HG03039 (cell line): ENCODE measurements around the gene MARCO.

ENCODE experiments used
- ATAC-seq: cut with Tn5 transposase; IDR thresholded peaks from one replicate; pipeline ENCODE4 v1.9.1; 2021; ENCODE audit warnings: mild to moderate bottlenecking, moderate library complexity; ENCODE audit not compliant: unreplicated experiment

MARCO gene, protein sequence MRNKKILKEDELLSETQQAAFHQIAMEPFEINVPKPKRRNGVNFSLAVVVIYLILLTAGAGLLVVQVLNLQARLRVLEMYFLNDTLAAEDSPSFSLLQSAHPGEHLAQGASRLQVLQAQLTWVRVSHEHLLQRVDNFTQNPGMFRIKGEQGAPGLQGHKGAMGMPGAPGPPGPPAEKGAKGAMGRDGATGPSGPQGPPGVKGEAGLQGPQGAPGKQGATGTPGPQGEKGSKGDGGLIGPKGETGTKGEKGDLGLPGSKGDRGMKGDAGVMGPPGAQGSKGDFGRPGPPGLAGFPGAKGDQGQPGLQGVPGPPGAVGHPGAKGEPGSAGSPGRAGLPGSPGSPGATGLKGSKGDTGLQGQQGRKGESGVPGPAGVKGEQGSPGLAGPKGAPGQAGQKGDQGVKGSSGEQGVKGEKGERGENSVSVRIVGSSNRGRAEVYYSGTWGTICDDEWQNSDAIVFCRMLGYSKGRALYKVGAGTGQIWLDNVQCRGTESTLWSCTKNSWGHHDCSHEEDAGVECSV

GRCh38 chr2:118942031-118942430 is at the start of gene MARCO:
Gene MARCO (plus strand): TSS chr2:118942194. CDS start chr2:118942301, 107 bp downstream.
- no peak for ATAC-seq

DNA sequence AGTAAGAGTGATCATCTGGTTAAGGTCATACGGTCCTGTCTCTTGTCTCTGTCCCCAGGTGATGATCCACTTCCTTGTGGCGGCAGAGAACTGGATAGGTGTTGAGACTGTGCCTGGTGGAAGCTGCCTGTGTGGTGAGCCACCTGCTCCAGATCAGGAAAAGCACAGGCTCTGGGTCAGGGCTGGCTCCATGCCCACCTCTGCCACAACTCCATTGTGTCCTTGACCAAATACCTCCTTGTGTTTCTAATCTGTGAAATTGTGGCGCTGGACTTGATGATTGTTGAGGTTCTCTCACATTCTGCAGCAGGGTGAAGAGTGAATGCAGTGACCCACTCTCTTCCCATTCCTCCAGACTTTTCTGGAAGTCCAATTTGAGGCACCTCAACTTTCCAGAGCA is 48.9 kb upstream of the MARCO start:
- ATAC-seq = no peak

DNA sequence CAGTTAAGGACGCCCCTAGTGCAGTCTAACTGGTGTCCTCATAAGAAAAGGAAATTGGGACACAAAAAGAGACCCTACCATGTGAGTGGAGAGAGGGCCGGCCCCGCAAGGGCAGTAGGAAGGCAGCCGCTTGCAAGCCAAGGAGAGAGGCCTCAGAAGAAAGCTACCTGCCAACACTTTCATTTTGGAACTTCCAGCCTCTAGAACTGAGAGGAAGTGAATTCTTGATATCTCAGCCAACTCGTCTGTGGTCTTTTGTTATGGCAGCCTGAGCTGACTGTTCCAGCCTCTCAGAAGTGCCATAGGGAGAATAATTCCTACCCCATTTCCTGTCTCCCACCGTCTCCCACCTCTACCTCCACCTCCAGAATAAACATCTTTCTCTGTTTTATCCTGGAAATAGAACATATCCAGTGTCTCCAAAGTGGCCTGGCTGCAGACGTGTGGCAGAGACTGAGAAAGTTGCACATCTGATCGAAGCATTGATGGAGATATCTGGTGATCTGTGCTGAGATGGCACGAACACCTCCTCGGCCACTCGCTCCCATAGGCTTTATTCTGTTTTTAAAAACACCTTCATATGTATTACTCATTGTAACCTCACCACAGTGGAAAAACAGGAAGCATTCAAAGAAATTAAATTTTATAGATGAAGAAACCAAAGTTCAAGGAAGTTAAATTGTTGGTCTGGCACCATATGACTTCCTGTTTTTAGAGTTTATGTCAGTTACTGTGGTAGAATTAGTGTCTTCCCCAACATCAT is 39.5 kb upstream of the MARCO start:
- no peak for ATAC-seq

DNA sequence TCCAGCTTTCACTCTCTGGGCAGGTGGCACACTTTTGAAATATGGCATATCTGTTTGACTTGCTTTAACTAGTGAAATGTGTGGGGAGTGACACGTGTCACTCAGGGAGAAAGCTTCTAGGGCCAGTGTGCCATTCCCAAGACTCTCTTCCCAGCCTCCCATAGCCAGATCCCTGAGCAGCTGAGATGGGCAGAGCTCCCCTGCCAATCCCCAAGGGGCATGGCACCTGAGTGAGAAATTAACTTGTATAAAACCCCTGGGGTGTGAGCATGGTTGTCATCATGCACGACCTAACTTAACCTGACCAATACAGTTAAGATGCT is 39.0 kb upstream of the MARCO start:
- no peak for ATAC-seq

- ATAC-seq = no peak
These were observed 38.2 kb upstream of the MARCO start for GRCh38 chr2:118903551-118904479.

DNA sequence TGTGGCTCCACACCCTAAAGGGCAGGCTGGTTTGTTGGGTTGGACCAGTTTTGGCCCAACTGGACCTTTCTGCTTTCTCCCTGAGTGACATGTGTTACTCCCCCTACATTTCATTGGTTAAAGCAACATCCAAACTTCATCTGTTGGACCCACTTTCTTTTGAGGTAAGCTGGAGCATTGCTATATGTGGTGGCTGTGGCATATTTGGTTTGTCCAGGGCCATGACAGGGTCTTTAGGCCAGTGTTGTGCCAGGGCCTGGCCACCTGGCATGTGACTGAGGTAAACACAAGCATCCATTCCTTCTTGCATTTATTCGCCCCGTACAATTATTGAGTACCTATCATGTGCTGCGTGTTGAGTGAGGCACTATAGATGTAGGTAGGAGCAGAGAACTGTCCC is 36.8 kb upstream of the MARCO start:
- no peak for ATAC-seq

DNA sequence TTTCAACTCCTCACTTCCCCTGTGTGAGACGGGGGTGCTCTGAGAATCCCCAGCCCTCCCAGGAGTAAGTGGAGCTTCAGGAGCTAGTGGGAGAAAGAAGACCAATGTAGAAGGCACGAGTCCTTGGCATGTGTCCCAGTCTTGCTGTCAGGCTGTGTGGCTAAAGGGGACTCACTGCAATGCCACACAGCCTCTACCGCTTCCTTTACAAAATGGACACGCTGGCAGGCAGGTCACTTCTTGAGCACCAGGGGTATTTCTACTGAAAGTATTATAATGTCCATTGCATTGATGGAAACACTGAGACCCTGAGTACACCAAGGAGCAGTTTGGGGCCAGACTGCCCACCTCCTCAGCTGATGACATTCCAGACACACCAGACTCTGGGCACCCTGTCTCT is 35.8 kb upstream of the MARCO start:
- no peak for ATAC-seq

DNA sequence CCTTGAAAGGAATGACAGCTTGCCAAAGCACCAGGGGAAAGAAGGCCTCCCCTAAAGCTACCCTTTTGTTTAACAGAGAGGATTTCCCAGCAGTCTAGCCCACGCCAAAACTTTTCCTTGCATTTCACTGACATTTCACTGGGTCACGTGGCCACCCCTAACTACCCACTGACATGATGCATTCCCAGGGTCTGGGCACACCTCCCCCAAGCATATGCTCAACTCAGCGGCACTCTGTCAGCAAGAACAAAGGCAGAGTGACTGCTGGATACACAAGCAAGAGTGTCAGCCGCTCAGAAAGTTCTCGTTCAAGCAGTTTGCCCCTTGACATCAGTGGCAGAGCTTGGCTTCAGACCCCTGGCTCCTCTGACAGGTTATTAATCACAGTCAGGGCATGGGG is 34.2 kb upstream of the MARCO start:
- no peak for ATAC-seq

- no peak for ATAC-seq
These were observed 32.8 kb upstream of the MARCO start for GRCh38 chr2:118909191-118909590.

DNA sequence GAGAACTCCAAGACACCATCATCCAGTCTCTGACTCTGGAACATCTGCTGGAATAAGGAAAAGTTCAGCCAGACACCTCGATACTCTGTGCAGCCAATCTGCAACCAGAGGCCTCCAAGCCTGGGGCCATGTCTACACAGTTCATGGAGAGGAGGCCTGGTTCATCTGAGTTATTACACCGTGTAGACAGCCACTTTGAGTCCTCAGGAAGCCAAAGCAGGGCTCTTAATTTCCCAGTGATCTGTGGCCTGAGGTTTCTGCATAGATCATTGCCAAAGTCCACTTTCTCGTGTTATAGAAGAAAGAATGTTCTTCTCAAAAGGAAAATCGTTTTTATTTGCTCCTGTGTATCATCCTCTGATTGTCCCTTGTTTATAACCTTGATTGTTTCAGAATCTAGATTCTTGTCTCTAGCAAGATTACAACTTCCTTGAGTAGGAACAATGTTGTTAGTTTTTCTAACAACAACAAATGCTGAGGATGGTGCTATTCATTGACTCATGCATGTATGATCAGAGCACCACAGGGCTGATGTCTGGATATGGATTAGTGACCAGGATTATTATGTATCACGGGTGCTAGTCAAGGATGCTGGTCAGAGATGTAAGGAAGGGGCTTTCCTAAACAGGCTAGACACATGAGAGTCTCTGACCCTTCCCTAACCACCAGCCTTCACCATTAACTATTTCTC is 30.7 kb upstream of the MARCO start:
- no peak for ATAC-seq

DNA sequence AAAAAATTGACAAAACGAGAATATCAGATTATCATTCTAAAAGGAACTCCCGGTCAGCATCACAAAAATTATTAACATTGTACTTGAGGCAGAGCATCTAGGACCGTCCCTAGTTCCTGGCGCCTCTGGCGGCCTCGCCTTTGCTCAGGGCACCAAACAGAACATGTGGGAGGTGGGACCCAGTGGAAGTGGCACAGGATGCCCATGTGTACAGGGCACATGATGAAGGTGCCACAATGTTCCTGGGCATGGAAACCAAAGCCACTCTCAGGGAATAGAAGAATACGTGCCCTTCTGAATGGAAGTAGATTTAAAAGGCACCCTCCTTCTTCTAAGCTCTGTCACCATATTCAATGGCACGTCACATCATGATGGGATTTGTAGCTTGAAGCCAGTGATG is 30.1 kb upstream of the MARCO start:
- ATAC-seq = no peak

DNA sequence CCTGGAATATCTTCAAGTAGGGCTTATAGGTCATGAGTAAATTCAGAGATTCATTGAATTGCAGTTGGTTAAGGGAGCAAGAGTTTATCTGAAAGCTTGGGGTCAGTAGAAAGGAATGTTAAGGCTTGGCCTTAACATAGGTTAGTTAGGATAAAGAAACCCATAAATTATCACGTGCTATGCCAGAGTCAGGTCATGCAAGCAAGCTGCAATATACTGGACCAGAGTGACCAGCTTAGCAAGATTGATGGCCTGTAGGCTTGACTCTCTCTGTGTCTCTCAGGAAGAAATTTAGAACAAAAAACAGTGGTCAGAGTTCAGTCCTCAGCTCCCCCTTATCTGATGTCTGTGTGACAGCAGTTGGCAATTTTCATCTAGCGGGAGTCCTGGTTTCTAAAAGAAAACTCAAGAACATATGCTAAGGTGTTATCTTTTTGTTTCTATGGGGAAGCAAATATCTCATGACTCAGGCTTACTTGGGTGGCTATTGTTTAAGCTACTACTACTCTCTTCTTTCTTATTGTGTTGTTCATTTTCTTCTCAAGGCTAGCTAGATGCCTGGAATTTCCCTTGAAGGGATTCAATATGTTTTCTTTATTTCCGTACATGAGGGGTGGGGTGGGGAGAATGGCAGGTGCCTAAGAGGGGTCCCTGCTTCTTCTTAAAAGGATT is 28.7 kb upstream of the MARCO start:
- no peak for ATAC-seq

DNA sequence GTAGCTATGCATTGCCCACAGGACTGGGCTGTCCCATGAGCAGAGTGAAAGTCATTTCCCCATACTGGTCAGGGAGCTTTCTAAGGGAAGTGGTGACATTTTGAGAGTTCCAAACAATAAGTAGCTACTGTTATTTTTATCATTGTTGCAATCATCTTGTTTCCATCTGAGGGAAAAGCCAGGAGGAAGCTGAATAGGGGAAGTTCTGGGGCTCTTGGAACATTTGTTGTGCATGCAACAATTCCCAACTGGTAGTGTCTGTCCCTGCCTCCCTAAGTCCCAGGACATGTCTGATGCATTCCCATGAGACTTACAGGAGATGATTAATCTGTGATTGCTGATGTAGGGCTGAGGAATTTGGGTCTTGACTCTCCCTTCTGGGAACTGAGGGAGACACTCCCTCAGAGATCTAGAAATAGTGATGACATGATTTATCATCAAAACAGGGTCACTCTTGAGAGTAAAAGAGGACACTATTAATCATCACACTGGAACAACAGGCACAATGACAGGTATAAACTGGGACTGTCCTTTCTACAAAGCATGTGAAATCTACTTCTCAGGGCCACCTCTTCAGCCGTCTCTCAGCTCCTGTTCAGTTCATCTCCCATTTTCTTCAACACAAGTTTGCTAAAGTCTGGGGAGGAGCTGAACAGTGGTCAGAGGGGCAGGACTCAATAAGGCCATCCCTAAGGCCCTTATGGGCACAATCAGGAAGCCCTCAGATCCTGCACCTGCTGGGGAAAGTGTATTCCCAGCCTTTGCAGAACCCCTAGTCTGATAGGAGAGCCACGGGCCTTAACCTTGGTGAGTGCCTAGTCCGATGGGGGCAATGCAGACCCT is 28.0 kb upstream of the MARCO start:
- no peak for ATAC-seq

- ATAC-seq = no peak
These were observed 27.1 kb upstream of the MARCO start for GRCh38 chr2:118914721-118915453.

- no peak for ATAC-seq
These were observed 24.0 kb upstream of the MARCO start for GRCh38 chr2:118918017-118918416.

GRCh38 chr2:118921646-118922045 is 20.3 kb upstream of the MARCO start:
- no peak for ATAC-seq

DNA sequence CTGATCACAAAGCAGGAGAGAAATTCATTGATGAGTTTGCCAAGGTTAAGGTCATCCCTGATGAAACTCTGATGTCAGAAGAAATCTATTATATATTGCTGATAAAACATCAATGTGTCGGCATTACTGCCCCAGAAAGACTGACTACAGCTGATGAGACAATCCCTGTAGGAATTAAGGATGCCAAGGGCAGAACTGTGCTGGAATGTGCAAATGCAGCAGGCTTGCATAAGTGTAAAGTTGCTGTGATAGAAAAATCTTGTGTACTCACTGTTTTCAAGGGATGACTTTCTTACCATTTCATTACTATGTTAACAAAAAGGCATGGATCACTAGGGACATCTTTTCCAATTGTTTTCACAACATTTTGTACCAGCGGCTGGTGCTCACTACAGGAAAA is 19.7 kb upstream of the MARCO start:
- no peak for ATAC-seq

GRCh38 chr2:118923371-118923770 is 18.6 kb upstream of the MARCO start:
- no peak for ATAC-seq
